CD4-positive, alpha-beta T cell treated with Interleukin-10 for 1 hour (primary cell): ENCODE measurements around the gene FAM72B.
"Not testable (repeated sequence)": the region's sequence is repeated elsewhere in the genome, so short reads cannot be mapped to it uniquely, and the experiment has no call there.

Experiments used
- DNase-seq: peaks from one replicate; pipeline ENCODE4 v3.0.0-alpha.2; 2020

The FAM72B gene

DNA sequence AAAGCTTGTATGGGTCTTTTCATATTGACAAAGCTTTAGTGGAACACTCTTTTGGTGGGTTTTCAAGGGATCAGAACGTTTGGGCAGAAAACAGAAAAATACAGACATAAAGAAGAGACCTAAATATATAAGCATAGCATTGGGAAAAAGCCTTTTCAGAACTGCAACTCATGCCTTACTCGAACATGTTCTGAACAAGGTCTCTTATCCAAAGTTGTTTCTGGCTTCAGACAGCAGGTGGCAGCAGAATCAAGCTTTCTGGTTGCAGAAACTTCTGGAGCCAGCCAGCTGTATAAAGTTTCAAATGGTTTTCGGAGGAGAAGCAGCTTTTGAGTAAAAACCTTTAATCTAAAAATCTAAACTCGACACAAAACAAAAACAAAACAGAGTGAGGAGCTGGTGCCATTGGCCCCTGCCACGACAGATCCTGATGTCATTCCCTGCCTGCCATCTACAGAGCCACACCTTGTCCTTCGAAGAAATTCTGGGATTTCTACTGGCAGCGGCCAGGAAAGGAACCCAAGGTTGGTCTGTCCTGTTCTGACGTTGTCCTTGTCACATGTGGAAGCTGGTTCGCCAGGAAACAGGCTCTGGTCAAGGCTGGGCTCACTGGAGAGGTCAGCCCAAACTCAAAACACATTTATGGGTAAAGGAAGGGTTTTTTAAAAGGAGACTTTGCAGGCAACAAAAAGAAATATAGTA is 35.5 kb downstream of the FAM72B start:
- not testable (repeated sequence) for DNase-seq

DNA sequence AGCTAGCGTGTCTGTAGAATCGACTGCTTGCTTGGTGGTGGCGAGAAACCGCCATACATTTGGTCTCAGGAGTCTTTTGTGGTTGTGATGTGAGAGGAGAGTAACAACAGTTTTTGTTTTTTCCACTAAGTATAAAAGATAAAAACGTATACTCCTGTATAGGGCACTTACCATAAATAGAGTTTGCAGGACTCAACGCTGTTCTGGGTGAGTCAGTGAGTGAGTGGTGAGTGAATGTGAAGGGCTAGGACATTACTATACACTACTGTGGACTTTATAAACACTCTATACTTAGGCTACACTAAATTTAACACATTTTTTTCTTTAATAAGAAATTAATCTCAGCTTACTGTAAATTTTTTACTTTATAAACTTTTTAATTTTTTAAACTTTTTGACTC is 43.7 kb downstream of the FAM72B start:
- DNase-seq = not testable (repeated sequence)

DNA sequence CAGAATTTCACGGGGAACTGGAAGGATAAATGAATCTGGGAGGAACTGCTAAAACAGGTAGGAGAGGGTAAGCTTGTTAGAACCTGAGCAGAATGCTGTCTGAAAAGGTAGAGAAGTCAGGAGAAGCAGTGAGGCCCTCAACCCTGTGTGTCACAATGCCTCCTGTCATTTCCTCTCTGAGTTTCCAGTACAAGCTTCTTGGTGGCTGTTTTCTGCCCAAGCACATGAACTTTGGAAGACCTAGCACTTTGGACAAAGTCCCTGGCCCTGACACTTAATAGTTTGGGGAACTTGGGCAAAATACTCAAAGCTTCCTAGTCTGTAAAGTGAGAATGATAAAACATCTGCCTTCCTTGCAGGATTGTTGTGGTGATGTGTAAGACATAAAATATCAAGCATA is 52.6 kb downstream of the FAM72B start:
- DNase-seq = not testable (repeated sequence)

- DNase-seq = peak; percentile 1
Observed at GRCh38 chr1:121118480-121118824, 65.7 kb downstream of the FAM72B start.
